ENCODE measurements around the gene BTN3A1. TPM values are rescaled to one million over a fixed set of nuclear protein-coding genes. Genes with fewer than 3 reads are reported as not detected.

BTN3A1 gene
- total RNA-seq, 4 donors from 2014 or later: 14.4 to 24.6 (median 17.7) TPM

- DNase-seq (ENCODE audit: low spot score): no peak
- TF ChIP-seq CTCF (IDR thresholded peaks at IDR 0.05): no peak
- ATAC-seq (ENCODE audit: low FRiP score): peak; percentile 39
These were observed 587 bp upstream of the BTN3A1 start for GRCh38 chr6:26401389-26401986.

GRCh38 chr6:26403893-26404292, 1.8 kb downstream of the BTN3A1 start:
- no peak for ATAC-seq (ENCODE audit: low FRiP score)
- no peak for TF ChIP-seq CTCF (IDR thresholded peaks at IDR 0.05)
- DNase-seq (ENCODE audit: low spot score): no peak

GRCh38 chr6:26404546-26404945, 2.5 kb downstream of the BTN3A1 start:
- ATAC-seq (ENCODE audit: low FRiP score) (no peak), DNase-seq (ENCODE audit: low spot score) (no peak)
- TF ChIP-seq CTCF (IDR thresholded peaks at IDR 0.05): no peak

GRCh38 chr6:26408828-26409730, 7.0 kb downstream of the BTN3A1 start:
- ATAC-seq (ENCODE audit: low FRiP score) (no peak), DNase-seq (ENCODE audit: low spot score) (no peak)
- TF ChIP-seq CTCF (IDR thresholded peaks at IDR 0.05): no peak

- TF ChIP-seq CTCF (IDR thresholded peaks at IDR 0.05): no peak
- ATAC-seq (ENCODE audit: low FRiP score) (no peak), DNase-seq (ENCODE audit: low spot score) (no peak)
These were observed 9.7 kb downstream of the BTN3A1 start for GRCh38 chr6:26411751-26412150.

DNA sequence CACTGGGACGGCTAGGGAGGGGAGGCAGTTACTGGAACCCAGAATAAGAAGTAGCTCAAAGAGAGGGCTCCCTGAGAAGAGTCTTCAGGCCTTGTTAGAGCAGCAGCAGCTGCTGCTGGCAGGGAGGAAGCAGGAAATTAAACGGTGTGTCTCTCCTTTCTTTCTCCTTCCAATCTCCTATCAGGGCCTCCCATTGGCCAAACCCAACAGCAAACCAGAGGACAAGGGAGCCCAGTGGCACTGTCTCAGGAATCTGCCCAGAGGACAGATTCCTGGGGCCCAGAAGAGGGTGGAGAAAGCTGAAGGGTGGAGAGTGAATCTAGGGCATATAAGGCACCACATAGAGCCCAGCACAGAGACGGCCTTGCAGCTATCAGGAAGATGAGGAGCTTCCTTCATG, 10.2 kb downstream of the BTN3A1 start:
- no peak for TF ChIP-seq CTCF (IDR thresholded peaks at IDR 0.05)
- ATAC-seq (ENCODE audit: low FRiP score): no peak

GRCh38 chr6:26412954-26413353, 10.9 kb downstream of the BTN3A1 start:
- TF ChIP-seq CTCF (IDR thresholded peaks at IDR 0.05): no peak
- ATAC-seq (ENCODE audit: low FRiP score) (no peak), DNase-seq (ENCODE audit: low spot score) (no peak)

More for the DNA sequence above, 10.2 kb downstream of the BTN3A1 start:
- no peak for DNase-seq (ENCODE audit: low spot score)
